Umbilical cord (tissue), 2 donors: Measurements from ENCODE around the gene TYW1. TPM values are rescaled to one million over a fixed set of nuclear protein-coding genes. Genes with fewer than 3 reads are reported as not detected.
A peak's percentile ranks its signal among the peaks of the same experiment; 100 is the strongest.
"Not testable (repeated sequence)": the region's sequence is repeated elsewhere in the genome, so short reads cannot be mapped to it uniquely, and the experiment has no call there.

Experiments
- DNase-seq: peaks from one replicate; pipeline ENCODE4 v3.0.0-alpha.2; 2015; ENCODE audit warnings: low spot score
- total RNA-seq: library from RNA; depleted of rRNA; stranded (reverse); fragments of >200 nt; gene quantifications from one replicate; pipeline ENCODE4 v1.2.3, GENCODE V29; 2014; ENCODE audit warnings: low replicate concordance; ENCODE audit not compliant: insufficient read depth

The TYW1 gene
- total RNA-seq, 1 donor from 2014 or later, result 7.7 TPM

DNA sequence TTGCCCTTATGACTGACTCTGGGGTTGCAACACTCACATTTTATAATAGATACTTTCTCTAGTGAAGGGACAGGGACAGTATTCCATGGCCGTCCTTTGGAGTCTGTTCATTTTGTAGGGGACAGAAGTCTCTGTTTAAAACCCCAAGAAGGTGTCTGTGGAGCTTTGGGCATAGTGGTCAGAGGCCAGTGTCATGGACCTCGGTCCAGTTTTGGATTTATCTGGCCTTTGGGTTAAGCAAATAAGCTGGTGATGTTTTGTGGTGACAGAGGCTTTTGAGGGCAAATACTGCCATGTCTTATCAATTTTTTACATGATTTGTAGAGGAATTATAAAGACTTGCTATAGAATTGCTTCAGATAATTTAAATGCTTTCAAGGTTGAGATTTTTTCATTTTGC, 50.2 kb downstream of the TYW1 start:
- not testable (repeated sequence) for DNase-seq

DNA sequence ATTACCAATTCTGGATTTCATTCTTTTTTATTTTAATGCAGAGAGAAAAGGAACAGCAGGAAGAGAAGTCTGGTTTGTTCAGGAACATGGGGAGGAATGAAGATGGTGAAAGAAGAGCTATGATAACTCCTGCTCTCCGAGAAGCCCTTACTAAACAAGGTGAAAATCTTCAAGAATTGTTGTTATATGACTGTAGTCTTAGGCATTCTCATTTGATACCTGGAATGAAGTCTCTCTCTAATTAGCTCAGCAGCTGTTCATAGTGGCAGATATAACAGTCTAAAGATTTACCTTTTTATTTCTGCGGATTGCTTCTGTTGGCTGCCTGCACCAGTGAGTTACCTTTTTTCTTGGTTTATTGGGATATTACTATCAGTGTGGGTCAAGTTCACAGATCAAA, 53.3 kb downstream of the TYW1 start:
- not testable (repeated sequence) for DNase-seq

DNA sequence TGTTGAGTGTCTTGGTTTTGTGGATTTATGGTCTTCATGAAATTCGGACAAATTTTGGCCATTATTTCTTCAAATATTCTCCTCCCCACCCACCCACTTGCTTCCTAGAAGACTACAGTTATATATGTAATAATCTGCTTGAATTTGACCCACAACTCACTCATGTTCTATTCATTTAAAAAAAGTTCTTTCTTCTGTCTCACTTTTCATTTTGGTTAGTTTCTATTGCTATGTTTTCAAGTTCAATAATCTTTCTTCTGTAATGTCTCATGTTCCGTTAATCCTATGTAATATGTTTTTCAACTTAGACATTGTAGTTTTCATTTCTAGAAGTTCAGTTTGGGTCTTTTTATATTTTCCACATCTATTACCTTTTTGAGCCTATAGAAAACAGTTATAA, 55.5 kb downstream of the TYW1 start:
- not testable (repeated sequence) for DNase-seq

DNA sequence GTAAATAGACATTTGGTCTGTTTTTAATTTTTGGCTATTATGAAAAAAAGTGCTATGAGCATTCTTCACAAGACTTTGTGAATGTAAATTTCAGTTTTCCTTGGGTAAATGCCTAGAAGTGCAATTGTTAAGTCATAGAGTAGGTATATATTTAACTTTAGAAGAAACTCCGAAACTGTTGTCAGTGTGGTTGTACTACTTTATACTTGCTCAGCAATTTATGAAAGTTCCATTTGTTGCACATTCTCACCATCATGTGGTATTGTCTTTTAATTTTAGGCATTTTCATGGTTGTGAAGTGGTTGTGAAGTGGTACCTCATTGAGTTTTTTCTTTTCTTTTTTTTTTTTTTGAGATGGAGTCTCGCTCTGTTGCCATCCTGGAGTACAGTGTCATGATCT, 60.0 kb downstream of the TYW1 start:
- DNase-seq, result no peak

DNA sequence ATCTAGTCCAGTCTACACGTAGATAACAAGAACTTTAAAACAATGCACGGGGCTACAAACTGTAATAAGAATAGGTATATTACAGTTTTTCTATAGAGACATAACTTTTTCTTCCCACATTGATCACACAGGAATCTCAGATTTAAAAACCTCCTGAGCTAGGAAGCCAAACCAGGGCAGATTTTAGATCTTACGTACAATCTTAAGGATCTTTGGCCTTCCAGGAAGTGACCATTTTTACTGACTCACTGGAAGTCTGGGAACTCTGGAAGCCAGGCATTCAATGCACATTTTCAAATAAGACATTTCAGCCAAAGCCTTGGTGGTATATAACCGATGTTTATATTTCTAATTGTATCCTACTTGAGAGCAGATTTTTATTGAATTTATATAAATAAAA, 64.7 kb downstream of the TYW1 start:
- not testable (repeated sequence) for DNase-seq

DNA sequence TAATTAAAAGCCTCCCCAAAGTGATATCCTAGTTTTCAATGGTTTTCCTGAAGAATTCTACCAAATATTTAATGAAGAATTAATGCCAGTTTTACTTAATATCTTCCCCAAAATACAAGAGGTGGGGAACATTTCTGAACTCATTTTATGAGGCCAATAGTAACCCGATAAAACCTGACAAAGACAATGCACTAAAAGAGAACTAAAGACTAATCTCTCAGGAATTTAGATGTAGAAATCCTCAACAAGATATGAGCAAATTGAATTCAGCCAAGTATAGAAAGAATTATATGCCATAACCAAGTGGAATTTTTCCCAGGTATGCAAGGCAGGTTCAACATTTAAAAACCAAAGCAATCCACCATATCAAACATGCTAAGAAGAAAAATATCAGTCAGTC, 66.2 kb downstream of the TYW1 start:
- DNase-seq, result not testable (repeated sequence)

DNA sequence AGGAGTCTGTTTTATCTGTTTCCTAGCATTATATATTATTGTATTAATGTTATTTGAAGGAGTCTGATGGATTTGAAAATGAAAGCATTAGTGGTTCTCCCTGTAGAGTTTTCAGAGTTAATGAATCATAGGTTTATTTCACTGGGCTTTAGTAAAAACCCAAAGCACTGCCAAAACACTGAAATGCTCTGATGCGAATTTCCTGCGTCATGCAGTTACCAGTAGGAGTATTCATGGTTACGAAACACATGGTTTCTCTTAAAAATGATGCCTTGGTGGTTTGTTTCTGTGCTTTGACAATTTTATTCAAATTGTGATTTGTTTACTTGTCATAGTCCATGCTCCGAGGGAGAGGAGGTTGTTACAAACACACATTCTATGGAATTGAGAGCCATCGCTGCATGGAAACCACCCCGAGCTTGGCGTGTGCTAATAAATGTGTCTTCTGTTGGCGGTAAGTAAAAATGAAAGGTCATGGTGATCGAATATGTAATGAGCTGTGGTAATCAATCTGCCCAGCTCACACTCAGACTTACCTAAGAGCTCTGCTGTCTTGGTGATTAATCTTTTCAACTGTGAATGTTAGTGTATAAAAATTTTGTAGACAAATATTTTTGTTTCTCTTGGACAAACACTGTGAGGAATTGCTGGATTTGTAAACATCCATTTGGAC, 70.5 kb downstream of the TYW1 start:
- DNase-seq, result not testable (repeated sequence)

DNA sequence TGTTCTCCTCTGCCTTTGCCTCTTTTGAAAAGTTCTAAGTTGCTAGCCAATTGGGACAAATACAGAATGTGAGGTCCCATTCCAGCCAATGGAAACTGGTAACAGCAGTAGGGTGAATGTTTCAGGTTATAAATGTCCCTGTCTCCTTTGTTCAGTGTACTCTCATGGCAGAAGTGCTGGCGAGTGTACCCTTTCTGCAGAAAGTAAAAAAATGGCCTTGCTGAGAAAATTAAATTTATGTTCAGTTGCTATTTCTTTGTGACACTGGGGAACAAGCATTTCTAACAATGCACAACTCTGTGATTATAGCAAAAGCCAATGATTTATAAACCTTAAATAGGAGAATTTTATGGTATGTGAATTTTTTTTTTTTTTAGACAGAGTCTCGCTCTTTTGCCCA, 79.5 kb downstream of the TYW1 start:
- DNase-seq, result not testable (repeated sequence)

DNA sequence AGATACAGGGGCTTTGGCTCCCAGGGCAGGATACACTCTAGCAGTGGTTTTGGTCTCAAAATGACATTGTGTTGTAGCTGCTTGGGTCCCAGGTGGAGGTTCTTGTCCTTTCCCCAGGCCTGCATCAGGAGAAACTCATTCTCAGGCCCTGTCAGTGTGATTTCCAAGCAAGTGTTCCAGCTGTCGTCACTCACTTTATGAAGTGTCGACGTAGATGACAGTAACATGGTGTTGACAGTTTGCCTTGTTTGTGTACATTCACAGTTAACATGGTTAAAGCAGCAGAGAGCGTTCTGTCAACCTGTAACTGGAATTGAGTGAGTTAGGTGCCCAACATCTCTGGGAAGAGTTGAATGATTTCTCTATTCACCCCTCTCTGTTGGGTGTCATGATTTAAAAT, 86.2 kb downstream of the TYW1 start:
- not testable (repeated sequence) for DNase-seq

DNA sequence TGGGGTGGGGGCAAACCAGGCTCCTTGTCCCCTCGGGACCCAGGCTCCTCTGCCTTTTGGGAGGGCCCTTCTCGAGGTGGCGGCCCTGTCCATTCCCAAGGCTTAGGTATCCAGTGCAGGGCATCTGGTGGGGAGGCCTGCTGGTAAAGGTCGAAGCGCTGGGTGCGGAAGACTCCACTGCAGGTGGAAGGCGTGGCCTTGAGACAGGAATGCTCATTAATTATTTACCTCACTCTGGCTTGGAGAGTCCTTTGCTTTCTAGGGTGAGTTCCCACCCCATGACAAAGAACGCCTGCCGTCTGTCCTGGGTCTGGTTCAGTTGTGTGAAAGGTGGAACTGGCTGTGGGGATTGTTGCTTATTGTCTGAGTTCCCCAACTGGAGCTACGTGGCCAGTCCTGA, 92.6 kb downstream of the TYW1 start:
- not testable (repeated sequence) for DNase-seq

DNA sequence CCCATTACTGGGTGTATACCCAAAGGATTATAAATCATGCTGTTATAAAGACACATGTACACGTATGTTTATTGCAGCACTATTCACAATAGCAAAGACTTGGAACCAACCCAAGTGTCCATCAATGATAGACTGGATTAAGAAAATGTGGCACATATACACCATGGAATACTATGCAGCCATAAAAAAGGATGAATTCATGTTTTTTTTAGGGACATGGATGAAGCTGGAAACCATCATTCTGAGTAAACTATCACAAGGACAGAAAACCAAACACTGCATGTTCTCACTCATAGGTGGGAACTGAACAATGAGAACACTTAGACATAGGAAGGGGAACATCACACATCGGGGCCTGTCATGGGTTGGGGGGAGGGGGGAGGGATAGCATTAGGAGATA, 94.4 kb downstream of the TYW1 start:
- not testable (repeated sequence) for DNase-seq

DNA sequence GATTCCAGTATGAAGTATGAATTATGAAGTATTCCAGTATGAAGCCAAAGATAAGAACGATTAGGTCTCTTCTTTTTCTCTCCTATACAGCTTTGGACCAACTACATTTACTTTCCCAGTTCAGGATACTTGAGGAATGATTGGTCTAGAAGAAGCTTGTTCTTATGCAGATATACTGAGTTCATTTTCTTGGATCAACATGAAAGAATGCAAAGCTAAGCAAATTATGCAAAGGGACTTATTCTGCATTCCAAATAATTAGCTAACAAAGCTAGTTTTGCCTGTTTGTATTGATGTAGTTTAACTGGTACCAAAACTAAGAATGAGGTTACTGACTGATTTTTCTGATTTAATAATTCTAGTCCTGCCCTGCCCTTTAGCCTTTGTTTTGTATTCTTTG, 101.4 kb downstream of the TYW1 start:
- not testable (repeated sequence) for DNase-seq

DNA sequence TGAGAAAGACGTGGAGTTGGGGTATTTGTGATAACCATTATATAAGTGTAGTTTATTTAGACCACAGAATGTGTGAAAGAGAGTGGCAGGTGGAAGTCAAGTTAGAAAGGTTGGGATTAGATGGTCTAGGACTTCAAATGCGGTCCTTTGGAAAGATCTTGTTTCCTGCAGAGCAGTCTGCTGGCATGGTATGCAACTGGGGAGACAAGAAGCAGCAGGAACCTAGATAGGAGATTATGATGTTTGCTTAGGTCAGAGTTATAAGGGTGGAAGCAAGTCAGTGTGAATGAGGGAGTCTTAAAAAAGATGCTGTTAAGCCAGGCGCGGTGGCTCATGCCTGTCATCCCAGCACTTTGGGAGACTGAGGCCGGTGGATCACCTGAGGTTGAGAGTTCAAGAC, 102.8 kb downstream of the TYW1 start:
- DNase-seq, result not testable (repeated sequence)

DNA sequence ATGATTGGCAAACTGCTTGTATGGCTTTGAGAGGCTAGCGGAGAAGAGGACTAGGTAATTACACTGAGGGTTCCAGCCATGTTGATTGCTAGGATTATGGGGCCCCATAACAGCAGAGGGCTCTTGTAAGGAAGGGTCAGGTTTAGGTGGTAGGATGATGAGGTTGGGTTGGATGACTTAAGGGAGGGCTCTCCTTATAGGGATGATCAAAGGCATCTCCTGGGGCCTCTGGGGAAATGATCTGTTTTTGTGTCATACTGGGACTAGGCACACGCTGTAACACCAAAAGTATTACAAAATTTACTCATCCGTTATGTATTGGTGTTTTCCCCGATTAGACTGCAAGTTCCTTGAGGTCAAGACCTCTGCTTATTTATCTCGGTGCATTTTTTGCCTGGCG, 103.4 kb downstream of the TYW1 start:
- DNase-seq, result not testable (repeated sequence)

DNA sequence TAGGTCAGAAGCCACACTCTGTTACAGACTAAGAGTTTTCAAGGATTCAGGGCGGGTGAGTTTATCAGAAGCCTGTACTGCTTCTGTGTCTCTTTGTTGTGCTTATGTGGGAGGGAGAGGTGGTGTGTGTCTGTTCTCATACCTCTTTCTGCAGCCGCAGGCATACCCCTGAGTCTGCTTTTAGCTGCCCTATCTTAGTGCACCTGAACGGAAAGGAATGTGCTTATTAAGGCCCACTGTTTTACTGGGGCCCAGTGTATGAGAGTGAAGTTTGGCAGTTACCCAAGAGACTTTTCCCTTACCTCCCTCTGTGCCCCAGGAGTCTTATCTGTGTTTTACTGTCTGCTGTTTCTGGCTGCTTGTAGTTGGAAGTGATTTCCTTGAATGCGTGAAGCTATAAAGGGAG, 104.3 kb downstream of the TYW1 start:
- DNase-seq, result peak; percentile 69

DNA sequence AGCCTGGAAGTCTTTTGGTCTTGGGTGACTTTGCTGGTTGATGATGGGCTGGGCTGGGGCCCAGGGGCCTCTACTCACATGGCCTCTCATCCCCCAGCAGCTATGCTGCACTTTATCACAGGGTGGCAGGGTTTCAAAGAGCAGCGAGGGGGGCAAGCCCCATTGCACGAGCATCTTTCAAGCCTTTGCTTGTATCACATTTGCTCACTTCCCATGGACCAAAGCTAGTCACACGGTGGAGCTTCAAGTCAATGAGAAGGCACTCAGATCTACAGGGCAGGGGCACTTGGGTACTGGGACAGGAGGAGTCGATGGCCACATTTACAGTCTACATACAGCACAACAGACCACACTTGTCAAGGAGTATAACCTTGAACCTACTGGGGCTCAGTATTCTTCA, 108.3 kb downstream of the TYW1 start:
- DNase-seq, result peak; percentile 27

DNA sequence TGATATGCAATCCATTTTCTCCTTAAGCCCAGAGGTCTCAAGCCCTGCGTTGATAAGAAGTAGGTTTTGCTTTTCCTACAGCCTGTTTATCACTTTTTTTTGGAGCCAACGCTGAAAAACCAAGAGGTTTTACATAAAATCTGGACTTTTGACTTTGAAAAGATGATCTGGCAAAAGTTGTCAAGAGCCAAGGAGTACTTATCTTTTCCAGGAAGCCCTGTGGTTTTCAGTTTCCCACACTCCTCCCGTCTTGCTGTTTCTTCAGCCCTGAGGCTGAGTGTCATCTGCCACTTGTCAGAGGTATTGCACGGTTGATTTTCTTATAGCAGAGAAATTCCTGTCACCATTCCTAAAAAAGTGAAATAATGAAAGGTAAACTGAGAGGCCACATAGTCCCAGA, 108.7 kb downstream of the TYW1 start:
- DNase-seq, result peak; percentile 75

DNA sequence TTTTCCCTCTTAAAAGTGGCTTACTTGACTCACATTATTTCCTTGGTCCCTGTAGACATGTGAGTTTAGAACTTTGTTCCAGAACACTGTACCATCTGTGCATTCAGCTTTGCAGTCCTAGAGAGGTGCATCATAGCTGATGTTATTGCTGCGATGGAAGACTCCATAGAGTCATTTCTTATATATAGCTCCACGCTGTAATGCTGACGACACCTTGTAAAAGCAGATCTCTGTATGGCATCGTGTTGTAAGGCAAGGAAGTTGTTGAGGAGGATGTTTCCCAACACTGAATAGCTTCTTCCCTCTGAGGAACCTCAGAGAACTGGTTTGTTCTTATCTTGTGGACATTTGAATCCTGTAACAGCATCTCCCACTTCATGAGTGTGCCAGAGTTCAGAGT, 109.6 kb downstream of the TYW1 start:
- not testable (repeated sequence) for DNase-seq

DNA sequence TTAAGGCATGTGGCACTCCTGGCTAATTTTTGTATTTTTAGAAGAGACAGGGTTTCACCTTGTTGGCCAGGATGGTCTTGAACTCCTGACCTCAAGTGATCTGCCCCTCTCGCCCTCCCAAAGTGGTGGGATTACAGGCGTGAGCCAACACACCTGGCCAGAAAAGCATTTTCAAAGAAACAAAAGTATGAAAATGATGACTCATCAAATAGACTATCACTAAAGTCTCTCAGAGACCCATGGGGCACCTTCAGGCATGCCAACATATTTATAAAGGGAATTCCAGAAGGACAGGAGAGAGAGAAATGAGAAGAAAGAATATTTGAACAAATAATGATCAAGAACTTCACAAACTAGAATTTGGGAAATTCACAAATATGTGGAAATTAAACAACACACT, 114.7 kb downstream of the TYW1 start:
- DNase-seq, result not testable (repeated sequence)

DNA sequence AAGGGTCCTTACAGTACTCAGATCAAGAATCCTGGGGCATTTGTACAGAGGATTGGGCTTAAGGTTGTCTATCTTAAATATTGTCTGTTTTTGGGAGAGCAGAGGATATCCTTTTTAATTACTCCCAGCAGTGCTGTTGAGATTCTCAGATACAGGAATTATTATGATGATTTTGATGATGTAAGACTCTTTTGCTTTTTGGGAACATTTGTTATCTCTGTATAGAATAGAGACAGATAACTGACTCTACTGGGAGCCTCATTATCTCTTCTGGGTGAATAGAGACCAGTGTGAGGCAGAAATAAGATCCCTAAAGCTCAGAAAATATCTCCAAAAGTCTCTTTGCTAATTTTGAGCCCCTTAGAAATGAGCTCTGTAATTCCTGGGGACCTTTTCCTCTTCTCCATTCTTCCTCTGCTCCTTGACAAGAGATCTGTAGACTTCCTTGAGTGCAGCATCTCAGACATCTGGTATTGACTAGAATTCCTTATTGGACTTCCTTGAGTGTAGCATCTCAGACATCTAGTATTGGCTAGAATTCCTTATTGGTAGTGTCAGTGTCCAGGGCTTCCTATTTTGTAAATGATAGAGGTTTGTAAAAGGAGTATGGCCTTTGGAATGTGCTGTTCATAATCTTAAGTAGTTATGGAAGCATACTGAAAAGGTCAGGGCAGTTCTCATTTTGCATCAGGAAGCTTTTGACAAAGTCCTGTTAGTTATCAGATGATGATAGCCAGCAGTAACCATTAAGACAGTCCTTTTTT, 118.0 kb downstream of the TYW1 start:
- DNase-seq, result peak; percentile 68

DNA sequence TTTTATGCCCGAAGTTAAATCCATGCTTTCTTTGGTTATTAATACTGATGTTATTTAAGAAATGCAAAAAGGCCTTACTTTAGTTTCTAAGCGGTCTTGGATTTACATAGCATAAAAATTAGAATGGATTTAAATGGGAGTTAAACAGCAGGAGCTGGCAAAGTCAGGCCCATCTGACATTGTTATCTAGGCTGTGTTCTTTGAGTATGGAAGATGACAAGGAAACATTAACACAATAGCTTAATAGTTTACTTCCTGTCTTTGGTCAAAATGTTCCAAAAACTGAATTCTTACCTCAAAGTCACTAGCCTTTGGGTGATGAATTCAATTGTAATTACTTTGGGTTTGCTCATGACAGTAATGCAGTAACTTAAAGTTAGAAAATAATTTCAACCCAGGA, 123.9 kb downstream of the TYW1 start:
- not testable (repeated sequence) for DNase-seq

DNA sequence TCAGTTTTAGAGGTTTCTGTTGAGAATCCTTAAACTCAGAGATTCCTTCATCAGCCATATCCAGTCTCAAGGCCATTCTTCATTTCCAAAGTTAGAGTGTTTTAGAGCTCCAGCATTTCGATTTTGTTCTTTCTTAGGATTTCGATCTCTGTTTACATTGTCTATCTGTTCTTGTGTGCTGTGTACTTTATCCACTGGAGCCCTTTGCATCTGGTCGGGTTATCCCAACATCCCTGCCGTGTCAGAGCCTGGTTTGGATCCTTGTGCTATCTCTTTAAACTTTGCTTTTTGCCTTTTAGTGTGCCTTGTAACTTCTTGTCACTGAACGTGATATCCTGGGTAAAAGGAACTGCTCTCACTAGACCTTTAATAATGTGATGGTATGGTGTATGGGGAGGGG, 131.6 kb downstream of the TYW1 start:
- DNase-seq, result not testable (repeated sequence)

DNA sequence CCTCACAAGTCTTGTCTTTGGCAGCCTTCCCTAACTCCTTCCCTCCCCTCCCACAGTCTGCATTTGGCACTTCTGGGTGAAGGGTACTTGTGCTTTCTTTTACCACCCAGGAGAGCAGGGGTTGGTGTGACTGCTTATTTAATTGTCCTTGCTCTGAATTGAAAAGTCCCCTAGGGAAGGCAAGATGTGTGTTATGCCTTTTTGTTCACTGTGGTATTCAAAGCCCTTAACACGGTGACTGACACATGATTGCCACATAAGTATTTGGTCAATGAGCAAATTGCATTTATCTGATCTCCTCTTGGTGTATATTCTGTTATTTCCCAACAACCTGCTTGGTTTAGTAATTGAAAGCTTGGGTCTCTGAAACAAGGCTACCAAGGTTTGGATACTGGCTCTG, 134.1 kb downstream of the TYW1 start:
- not testable (repeated sequence) for DNase-seq
